Endothelial cell of umbilical vein (primary cell): ENCODE data around the gene OSBPL1A. TPM values are rescaled to one million over a fixed set of nuclear protein-coding genes. Genes with fewer than 3 reads are reported as not detected.

Experiments
- BruUV-seq: library from RNA; stranded (reverse); fragments of 400-500 nt; replicated peaks from 2 replicates; lab custom pipeline; 2021; lab: Mats Ljungman, UMichigan
- CTCF ChIA-PET: fragments of 300-600, 350-600 bp; sonication (Branson Sonifier 250); formaldehyde crosslinking; loops from one replicate; lab custom pipeline; 2021; ENCODE audit warnings: antibody characterized with exemption, inconsistent platforms; lab: Charles Lee
- POLR2A ChIA-PET: fragments of 300-600, 350-600 bp; sonication (Branson Sonifier 250); formaldehyde crosslinking; loops from one replicate; lab custom pipeline; 2021; ENCODE audit warnings: antibody characterized with exemption, inconsistent platforms; lab: Charles Lee
- DNase-seq: peaks from one replicate; pipeline ENCODE4 v3.0.0-alpha.2; 2011; ENCODE audit warnings: low read depth, low spot score
- FAIRE-seq: peaks from 2 replicates; lab custom pipeline; 2011; peaks lifted over from hg19 to GRCh38; lab: Jason Lieb, UNC
- H2AFZ ChIP-seq: 2 replicates; pipeline ENCODE4 v1.6.0; 2012; ENCODE audit warnings: low read depth, low read length, control low read depth, inconsistent platforms
- H3K27ac ChIP-seq: 2 replicates; pipeline ENCODE4 v1.5.1; 2011; ENCODE audit warnings: low read depth, mild to moderate bottlenecking, control low read depth, low read length, moderate library complexity; ENCODE audit not compliant: insufficient read depth
- H3K27me3 ChIP-seq, 2 experiments: 2 replicates each; pipeline versions ENCODE4 v1.6.0 to v1.6.1; 2011; ENCODE audit warnings: low read length in 2 of 2, mixed read lengths in 1 of 2; ENCODE audit not compliant: control insufficient read depth in 2 of 2, insufficient read depth in 2 of 2
- H3K36me3 ChIP-seq, 2 experiments: 2 replicates in 1 of 2; 3 replicates in 1 of 2; pipeline ENCODE4 v1.5.1; 2011; ENCODE audit warnings: low read length in 2 of 2, mild to moderate bottlenecking in 1 of 2, moderate library complexity in 1 of 2; ENCODE audit not compliant: control insufficient read depth in 2 of 2, insufficient read depth in 2 of 2; ENCODE audit errors: extremely low read depth in 1 of 2
- H3K4me1 ChIP-seq: 3 replicates; pipeline ENCODE4 v1.5.1; 2011; ENCODE audit warnings: mild to moderate bottlenecking, low read length; ENCODE audit not compliant: control insufficient read depth, insufficient read depth; ENCODE audit errors: extremely low read depth
- H3K4me2 ChIP-seq: 2 replicates; pipeline ENCODE4 v1.6.1; 2011; ENCODE audit warnings: low read length, control low read depth, mixed read lengths; ENCODE audit not compliant: insufficient read depth
- H3K4me3 ChIP-seq, 3 experiments: fragments of 200-600 bp in 1 of 3; sonication (generic), shearing (Covaris generic) in 1 of 3; replicated peaks in 1 of 3; 2 replicates each; pipeline ENCODE4 v1.5.1; 2011 to 2016; ENCODE audit warnings: control low read depth in 3 of 3, low read length in 3 of 3, mild to moderate bottlenecking in 2 of 3, inconsistent platforms in 1 of 3, low read depth in 1 of 3, moderate library complexity in 1 of 3; ENCODE audit not compliant: insufficient read depth in 1 of 3
- H3K79me2 ChIP-seq: 2 replicates; pipeline ENCODE4 v1.6.0; 2012; ENCODE audit warnings: low read length, inconsistent platforms; ENCODE audit not compliant: control insufficient read depth, insufficient read depth
- H3K9ac ChIP-seq: replicated peaks from 2 replicates; pipeline ENCODE3; 2011; ENCODE audit warnings: low read length, control low read depth; ENCODE audit not compliant: insufficient read depth; ENCODE audit errors: extremely low read depth
- H3K9me1 ChIP-seq: replicated peaks from 3 replicates; pipeline ENCODE4 v1.6.0; 2011; ENCODE audit warnings: mild to moderate bottlenecking, low read length; ENCODE audit not compliant: control insufficient read depth, insufficient read depth; ENCODE audit errors: extremely low read depth
- H3K9me3 ChIP-seq: replicated peaks from 2 replicates; pipeline ENCODE4 v1.5.1; 2012; ENCODE audit warnings: low read length, inconsistent platforms; ENCODE audit not compliant: control insufficient read depth, insufficient read depth
- H4K20me1 ChIP-seq: replicated peaks from 2 replicates; pipeline ENCODE3; 2011; ENCODE audit warnings: mild to moderate bottlenecking, low read length; ENCODE audit not compliant: control insufficient read depth, insufficient read depth; ENCODE audit errors: extremely low read depth
- EZH2 ChIP-seq: IDR thresholded peaks from 2 replicates; pipeline ENCODE4 v1.6.1; 2012; ENCODE audit warnings: borderline replicate concordance, low read depth, mild to moderate bottlenecking, moderate library complexity, low read length, inconsistent platforms; ENCODE audit not compliant: severe bottlenecking
- GATA2 ChIP-seq: IDR thresholded peaks from 2 replicates; pipeline ENCODE4 v1.7.0; 2011; ENCODE audit warnings: low read depth, mild to moderate bottlenecking, moderate library complexity, mixed read lengths, low read length; ENCODE audit not compliant: insufficient read length, insufficient read depth
- JUN ChIP-seq: IDR thresholded peaks from 2 replicates; pipeline ENCODE4 v1.6.1; 2011; ENCODE audit warnings: borderline replicate concordance, low read depth; ENCODE audit not compliant: insufficient read length, insufficient read depth
- MYC ChIP-seq: IDR thresholded peaks from one replicate; pipeline ENCODE4 v1.6.1; 2011; ENCODE audit warnings: mild to moderate bottlenecking, low read depth, low read length
- POLR2A ChIP-seq: IDR thresholded peaks from 2 replicates; pipeline ENCODE4 v1.6.1; 2012; ENCODE audit warnings: low read depth, mild to moderate bottlenecking, control low read depth, low read length
- POLR2AphosphoS5 ChIP-seq: IDR thresholded peaks from 2 replicates; pipeline ENCODE4 v1.6.1; 2012; ENCODE audit warnings: low read depth, mild to moderate bottlenecking, control low read depth, low read length, moderate library complexity; ENCODE audit not compliant: insufficient read depth
- dilution Hi-C: fragments of 300-500 bp; cut with MboI; formaldehyde crosslinking; loops from one replicate; pipeline ENCODE4 v1.15.0; 2019; ENCODE audit warnings: low sequenced_read_pairs; ENCODE audit not compliant: extremely low pct_ligation_motif_present
- intact Hi-C: fragments of 100-400 bp; cut with micrococcal nuclease; formaldehyde crosslinking; loops from one replicate; pipeline ENCODE4 v1.10.0; 2022
- polyA plus RNA-seq, 4 experiments: library from polyadenylated mRNA; depleted of rRNA in 3 of 4; stranded (reverse) in 3 of 4; unstranded in 1 of 4; fragments of >200 nt; gene quantifications; 2 replicates each; pipeline versions ENCODE4 v1.2.1 to v1.2.3, GENCODE V29; 2011 to 2012; ENCODE audit warnings: missing spikeins in 1 of 4
- total RNA-seq: library from RNA; stranded (reverse); gene quantifications from 2 replicates; pipeline ENCODE4 v1.2.3, GENCODE V29; 2021
- TF ChIP-seq, protein P1 (sequence below): IDR thresholded peaks from 2 replicates; pipeline ENCODE4 v1.6.1; 2011; ENCODE audit not compliant: insufficient read depth, insufficient read length
- TF ChIP-seq, protein P2 (sequence below), 2 donors: IDR thresholded peaks; 1 replicate in 1 of 2; 2 replicates in 1 of 2; pipeline ENCODE4 v1.5.1; 2011; ENCODE audit warnings: low read length in 2 of 2, mild to moderate bottlenecking in 2 of 2, moderate library complexity in 2 of 2, control low read depth in 1 of 2, inconsistent platforms in 1 of 2, low read depth in 1 of 2; ENCODE audit not compliant: insufficient read depth in 1 of 2; ENCODE audit errors: extremely low read depth in 1 of 2

The OSBPL1A gene
- total and polyA plus RNA-seq, 2 donors (not counting 3 experiments of a cell fraction or from before 2014, with no cell fraction given), result 6.4 to 16.5 TPM

DNA sequence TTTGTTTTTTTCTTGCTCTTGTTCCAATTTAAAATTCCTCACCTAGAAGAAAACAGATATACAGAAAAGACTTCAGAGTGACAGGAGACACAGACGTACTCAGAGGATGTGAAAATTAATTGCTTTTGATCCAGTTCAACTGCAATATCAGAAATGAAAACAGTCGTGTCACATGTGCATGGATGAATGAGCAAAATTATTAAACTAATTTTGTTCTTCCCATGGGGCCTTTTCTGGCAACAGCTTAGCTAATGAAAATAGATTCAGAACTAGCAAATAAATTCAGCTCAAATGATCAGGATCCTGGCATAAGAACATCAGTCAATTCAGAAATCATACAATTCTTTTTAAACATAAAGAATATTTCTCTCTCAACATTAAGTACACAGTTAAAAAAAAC is 158.3 kb downstream of the OSBPL1A start:
- Histone ChIP-seq H3K9me1 (no peaks in the 10 kb centered on the region), H3K9ac (no peak overlapping the region), H3K4me1 (no peaks in the 10 kb centered on the region), H3K79me2 (no peaks in the 10 kb centered on the region), H3K27me3 (no peaks in the 10 kb centered on the region), H2AFZ (no peak overlapping the region), H3K4me3 (no peak overlapping the region), H4K20me1 (no peaks in the 10 kb centered on the region), H3K27ac (no peak overlapping the region), H3K4me2 (no peak overlapping the region), H3K36me3 (no peaks in the 10 kb centered on the region), H3K9me3 (no peaks in the 10 kb centered on the region)
- dilution Hi-C loops (no loop called here), intact Hi-C loops (no loop called here)
- DNase-seq, result no peak
- TF ChIP-seq POLR2A, result no peak
- TF ChIP-seq, protein P1, sequence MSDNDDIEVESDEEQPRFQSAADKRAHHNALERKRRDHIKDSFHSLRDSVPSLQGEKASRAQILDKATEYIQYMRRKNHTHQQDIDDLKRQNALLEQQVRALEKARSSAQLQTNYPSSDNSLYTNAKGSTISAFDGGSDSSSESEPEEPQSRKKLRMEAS, result no peak
- TF ChIP-seq EZH2, result no peak
- TF ChIP-seq JUN, result no peak
- TF ChIP-seq, protein P2, sequence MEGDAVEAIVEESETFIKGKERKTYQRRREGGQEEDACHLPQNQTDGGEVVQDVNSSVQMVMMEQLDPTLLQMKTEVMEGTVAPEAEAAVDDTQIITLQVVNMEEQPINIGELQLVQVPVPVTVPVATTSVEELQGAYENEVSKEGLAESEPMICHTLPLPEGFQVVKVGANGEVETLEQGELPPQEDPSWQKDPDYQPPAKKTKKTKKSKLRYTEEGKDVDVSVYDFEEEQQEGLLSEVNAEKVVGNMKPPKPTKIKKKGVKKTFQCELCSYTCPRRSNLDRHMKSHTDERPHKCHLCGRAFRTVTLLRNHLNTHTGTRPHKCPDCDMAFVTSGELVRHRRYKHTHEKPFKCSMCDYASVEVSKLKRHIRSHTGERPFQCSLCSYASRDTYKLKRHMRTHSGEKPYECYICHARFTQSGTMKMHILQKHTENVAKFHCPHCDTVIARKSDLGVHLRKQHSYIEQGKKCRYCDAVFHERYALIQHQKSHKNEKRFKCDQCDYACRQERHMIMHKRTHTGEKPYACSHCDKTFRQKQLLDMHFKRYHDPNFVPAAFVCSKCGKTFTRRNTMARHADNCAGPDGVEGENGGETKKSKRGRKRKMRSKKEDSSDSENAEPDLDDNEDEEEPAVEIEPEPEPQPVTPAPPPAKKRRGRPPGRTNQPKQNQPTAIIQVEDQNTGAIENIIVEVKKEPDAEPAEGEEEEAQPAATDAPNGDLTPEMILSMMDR (IDR thresholded peaks at IDR 0.05; ENCODE audit: extremely low read depth in 1 of 2, insufficient read depth in 1 of 2, low read depth in 1 of 2, low read length in 2 of 2), result no peak
- no peak for TF ChIP-seq POLR2AphosphoS5
- ChIA-PET POLR2A (no interaction called here), CTCF (no interaction called here)
- no peak for FAIRE-seq
- BruUV-seq, result no TSS peak

- Histone ChIP-seq H3K4me2 (no peak overlapping the region), H3K9me3 (no peaks in the 10 kb centered on the region), H3K9ac (no peak overlapping the region), H3K36me3 (no peaks in the 10 kb centered on the region), H3K9me1 (no peaks in the 10 kb centered on the region), H3K4me1 (no peaks in the 10 kb centered on the region), H3K4me3 (no peak overlapping the region), H3K27me3 (no peaks in the 10 kb centered on the region), H2AFZ (no peak overlapping the region), H3K79me2 (no peaks in the 10 kb centered on the region), H3K27ac (no peak overlapping the region), H4K20me1 (no peaks in the 10 kb centered on the region)
- no TSS peak for BruUV-seq
- POLR2A ChIA-PET, result no interaction called here
- dilution Hi-C loops, result no loop called here
- FAIRE-seq, result no peak
- intact Hi-C loops, result no loop called here
- CTCF ChIA-PET, result no interaction called here
- no peak for DNase-seq
- TF ChIP-seq, protein P2 (IDR thresholded peaks at IDR 0.05; ENCODE audit: extremely low read depth in 1 of 2, insufficient read depth in 1 of 2, low read depth in 1 of 2, low read length in 2 of 2), result no peak
- TF ChIP-seq EZH2 (no peak), MYC (no peak), POLR2AphosphoS5 (no peak), JUN (no peak), POLR2A (no peak), GATA2 (no peak)
Measured at GRCh38 chr18:24238387-24238786, 159.2 kb downstream of the OSBPL1A start.
